Measurements from ENCODE around the gene PACSIN2. TPM values are rescaled to one million over a fixed set of nuclear protein-coding genes. Genes with fewer than 3 reads are reported as not detected.

PACSIN2 gene
- total and polyA plus RNA-seq, 2 experiments from 2014 or later: 23.5 to 57.3 TPM

GRCh38 chr22:42877597-42878340 is 137.2 kb downstream of the PACSIN2 start:
- Histone ChIP-seq H3K79me2 (replicated peaks; ENCODE audit: insufficient read depth) (no peaks in the 10 kb centered on the region), H3K9me2 (ENCODE audit: insufficient read depth) (no peaks in the 10 kb centered on the region), H3F3A (replicated peaks; ENCODE audit: low read depth) (no peaks in the 10 kb centered on the region), H4K20me1 (replicated peaks; ENCODE audit: insufficient read depth) (no peaks in the 10 kb centered on the region; the same call in 1 of the 2 replicates), H3K4me1 (ENCODE audit: insufficient read depth) (no peaks in the 10 kb centered on the region), H3K27ac (ENCODE audit: low read depth) (no peak overlapping the region), H3K4me3 (no peak overlapping the region), H3K4me2 (no peak overlapping the region), H3K36me3 (ENCODE audit: insufficient read depth) (no peaks in the 10 kb centered on the region; the same call in 1 of the 2 replicates), H3K27me3 (ENCODE audit: insufficient read depth) (no peaks in the 10 kb centered on the region), H2AFZ (no peak overlapping the region)
- Mint-ChIP-seq H3K36me3 (ENCODE audit: low read depth) (peaks cover 32% of the 10 kb centered on the region), H3K27ac (no peak overlapping the region), H3K9me3 (no peaks in the 10 kb centered on the region), H3K27me3 (ENCODE audit: insufficient read depth, low read depth, poor library complexity) (no peaks in the 10 kb centered on the region), H3K4me1 (peaks cover 2% of the 10 kb centered on the region), H3K4me3 (no peak overlapping the region)
- no peak for TF ChIP-seq EZH2phosphoT487 (IDR thresholded peaks at IDR 0.05; ENCODE audit: unreplicated experiment)
- TF ChIP-seq POLR2AphosphoS5 (IDR thresholded peaks at IDR 0.05; ENCODE audit: low read depth): no peak
- no peak for TF ChIP-seq CREB1 (CRISPR knock-in tag; IDR thresholded peaks at IDR 0.05; ENCODE audit: low read depth)
- no peak for TF ChIP-seq EZH2 (IDR thresholded peaks at IDR 0.05; ENCODE audit: low read depth, unreplicated experiment)
- TF ChIP-seq CTCF (conservative IDR thresholded peaks at IDR 0.05; ENCODE audit: low read depth in 2 of 2): no peak
- TF ChIP-seq ZNF114 (CRISPR knock-in tag; IDR thresholded peaks at IDR 0.05): no peak
- TF ChIP-seq REST (IDR thresholded peaks at IDR 0.05; ENCODE audit: unreplicated experiment): no peak
- TF ChIP-seq ZNF462 (CRISPR knock-in tag; IDR thresholded peaks at IDR 0.05): no peak
- no peak for TF ChIP-seq ZNF331 (CRISPR knock-in tag; IDR thresholded peaks at IDR 0.05; ENCODE audit: low read depth)
- no peak for TF ChIP-seq JUNB (IDR thresholded peaks at IDR 0.05; ENCODE audit: unreplicated experiment)
- no peak for TF ChIP-seq STAT1 (IDR thresholded peaks at IDR 0.05; ENCODE audit: unreplicated experiment)
- TF ChIP-seq NANOG (IDR thresholded peaks at IDR 0.05; ENCODE audit: borderline replicate concordance): no peak
- no peak for TF ChIP-seq ETS1 (IDR thresholded peaks at IDR 0.05)
- DNase-seq (ENCODE audit: low spot score) (no peak), ATAC-seq (no peak)

Data from GM23338 (cell line).